Measurements from ENCODE around the gene IQGAP3. TPM values are rescaled to one million over a fixed set of nuclear protein-coding genes. Genes with fewer than 3 reads are reported as not detected.
A peak's percentile ranks its signal among the peaks of the same experiment; 100 is the strongest.

Gene IQGAP3
- total RNA-seq, 4 donors from 2014 or later: 7.1 to 12.8 (median 8.6) TPM

DNA sequence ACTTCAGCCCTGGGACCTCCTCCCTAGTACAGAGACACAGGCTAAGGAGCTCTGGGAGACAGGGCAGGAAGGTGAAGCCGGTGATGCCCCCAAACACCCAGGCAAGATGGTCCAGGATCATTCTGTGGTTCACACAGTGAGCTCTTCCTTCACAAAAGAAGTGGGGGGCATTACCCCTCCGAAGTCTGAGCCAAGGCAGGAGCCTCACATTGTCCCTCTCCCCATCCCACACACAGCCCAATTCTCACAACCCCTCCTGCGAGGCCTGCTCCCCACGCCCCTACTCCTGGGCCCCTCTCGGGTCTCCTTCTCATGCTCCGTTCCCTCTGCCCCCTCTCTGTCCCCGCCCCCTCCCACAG lies 82.5 kb downstream of the IQGAP3 start:
- Histone ChIP-seq H3K4me1 (peaks cover 70 to 100% (median 77%) of the 10 kb centered on the region in 3 donors), H3K36me3 (peaks cover 0 to 18% (median 0%) of the 10 kb centered on the region in 3 donors), H3K9me3 (no peaks in the 10 kb centered on the region), H3K27ac (peak overlapping the region; percentile 49 to 100 (median 84)), H3K27me3 (no peaks in the 10 kb centered on the region), H3K4me3 (peak overlapping the region in 3 of 4 donors; percentile 15 to 52 (median 25))
- intact Hi-C loops (cut with DNase I): no loop called here
- WGBS, 2 donors: 29 to 63% methylated on average over 5 to 6 of the region's 7 CpGs
- TF ChIP-seq POLR2A (IDR thresholded peaks at IDR 0.05): no peak
- TF ChIP-seq, protein P1, sequence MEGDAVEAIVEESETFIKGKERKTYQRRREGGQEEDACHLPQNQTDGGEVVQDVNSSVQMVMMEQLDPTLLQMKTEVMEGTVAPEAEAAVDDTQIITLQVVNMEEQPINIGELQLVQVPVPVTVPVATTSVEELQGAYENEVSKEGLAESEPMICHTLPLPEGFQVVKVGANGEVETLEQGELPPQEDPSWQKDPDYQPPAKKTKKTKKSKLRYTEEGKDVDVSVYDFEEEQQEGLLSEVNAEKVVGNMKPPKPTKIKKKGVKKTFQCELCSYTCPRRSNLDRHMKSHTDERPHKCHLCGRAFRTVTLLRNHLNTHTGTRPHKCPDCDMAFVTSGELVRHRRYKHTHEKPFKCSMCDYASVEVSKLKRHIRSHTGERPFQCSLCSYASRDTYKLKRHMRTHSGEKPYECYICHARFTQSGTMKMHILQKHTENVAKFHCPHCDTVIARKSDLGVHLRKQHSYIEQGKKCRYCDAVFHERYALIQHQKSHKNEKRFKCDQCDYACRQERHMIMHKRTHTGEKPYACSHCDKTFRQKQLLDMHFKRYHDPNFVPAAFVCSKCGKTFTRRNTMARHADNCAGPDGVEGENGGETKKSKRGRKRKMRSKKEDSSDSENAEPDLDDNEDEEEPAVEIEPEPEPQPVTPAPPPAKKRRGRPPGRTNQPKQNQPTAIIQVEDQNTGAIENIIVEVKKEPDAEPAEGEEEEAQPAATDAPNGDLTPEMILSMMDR (IDR thresholded peaks at IDR 0.05): no peak
- DNase-seq: no peak

DNA sequence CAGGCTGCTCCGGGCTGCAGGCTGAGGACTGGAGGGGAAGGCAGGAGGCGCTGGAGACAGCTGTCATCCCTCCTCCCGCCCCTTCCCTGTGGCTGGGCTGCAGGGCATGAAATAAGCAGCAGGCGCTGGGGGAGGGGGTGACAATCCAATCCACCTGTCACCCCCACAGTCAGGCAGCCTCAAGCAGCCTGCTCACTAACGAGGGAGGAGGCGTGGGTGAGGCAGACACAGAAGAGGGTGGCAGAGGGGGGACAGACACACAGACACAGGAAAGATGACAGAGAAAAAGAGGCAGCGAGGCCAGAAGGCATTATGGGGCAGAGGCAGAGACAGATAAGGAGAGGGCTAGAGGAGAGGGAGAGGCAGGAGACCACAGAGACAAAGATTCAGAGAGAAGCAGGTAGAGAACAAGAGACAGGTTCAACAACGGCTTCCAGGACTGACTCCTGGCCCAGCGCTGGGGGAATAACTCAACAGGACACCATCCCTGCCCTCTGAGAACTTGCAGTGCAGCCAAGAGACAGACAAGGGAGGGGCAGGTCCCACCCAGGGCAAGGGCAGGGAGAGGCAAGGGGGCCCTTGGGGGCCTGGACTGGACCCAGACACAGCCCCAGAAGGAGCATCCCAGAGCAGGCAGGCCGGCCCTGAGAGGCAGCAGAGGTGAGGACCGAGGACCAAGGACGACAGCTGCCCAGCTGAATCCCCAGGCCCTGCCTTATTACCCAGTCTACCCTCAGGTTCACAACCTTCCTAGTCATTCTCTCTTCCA lies 83.0 kb downstream of the IQGAP3 start:
- Histone ChIP-seq H3K36me3 (peaks cover 0 to 13% (median 0%) of the 10 kb centered on the region in 3 donors), H3K27ac (peak overlapping the region; percentile 49 to 100 (median 84)), H3K27me3 (no peaks in the 10 kb centered on the region), H3K9me3 (no peaks in the 10 kb centered on the region), H3K4me3 (peak overlapping the region in 3 of 4 donors; percentile 15 to 52 (median 25)), H3K4me1 (peaks cover 70 to 100% (median 76%) of the 10 kb centered on the region in 3 donors)
- 30 to 33% methylated on average over 7 to 8 of the region's 12 CpGs for WGBS, 2 donors
- TF ChIP-seq, protein P1 (IDR thresholded peaks at IDR 0.05): no peak
- TF ChIP-seq POLR2A (IDR thresholded peaks at IDR 0.05): no peak
- intact Hi-C loops (cut with DNase I): no loop called here
- DNase-seq: no peak

DNA sequence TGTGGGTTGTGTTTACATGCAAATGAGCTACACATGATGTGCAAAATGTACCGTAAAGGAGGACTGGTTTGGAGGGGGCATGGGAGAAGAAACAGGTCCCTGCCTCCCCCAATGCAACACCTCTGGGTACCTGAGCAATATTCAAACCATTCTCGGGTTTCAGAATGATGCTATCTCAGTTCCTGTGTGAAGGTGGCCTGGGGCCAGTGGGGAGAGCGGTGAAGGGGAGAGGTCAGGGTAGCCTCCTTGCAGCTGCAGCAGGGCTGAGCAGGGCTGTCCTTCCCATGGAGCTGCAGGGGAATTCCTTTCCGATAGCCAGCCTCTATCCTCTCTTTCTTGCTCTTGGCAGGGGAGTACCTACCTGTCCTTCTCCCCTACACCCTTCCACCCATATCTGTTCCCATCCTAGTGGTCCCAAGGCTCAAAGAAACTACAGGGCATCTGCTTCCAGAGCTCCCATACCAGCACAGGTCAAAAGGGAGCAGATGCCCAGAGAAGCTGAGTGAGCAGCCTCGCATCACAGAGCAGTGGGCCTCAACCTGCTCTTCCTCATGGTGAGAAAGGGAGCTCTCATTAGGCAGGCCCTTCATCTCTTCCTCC lies 83.7 kb downstream of the IQGAP3 start:
- Histone ChIP-seq H3K36me3 (peaks cover 0 to 12% (median 0%) of the 10 kb centered on the region in 3 donors), H3K27me3 (no peaks in the 10 kb centered on the region), H3K4me3 (peak overlapping the region in 1 of 4 donors; percentile 52), H3K27ac (peak overlapping the region in 3 of 4 donors; percentile 79 to 100 (median 89)), H3K9me3 (no peaks in the 10 kb centered on the region), H3K4me1 (peaks cover 66 to 100% (median 75%) of the 10 kb centered on the region in 3 donors)
- no peak for DNase-seq
- intact Hi-C loops (cut with DNase I): no loop called here
- peak in 1 of 4 donors; percentile 4 for TF ChIP-seq POLR2A (IDR thresholded peaks at IDR 0.05)
- TF ChIP-seq, protein P1 (IDR thresholded peaks at IDR 0.05): no peak
- WGBS, 2 donors: 67% methylated on average over 4 of the region's 5 CpGs

- Histone ChIP-seq H3K36me3 (peaks cover 0 to 19% (median 0%) of the 10 kb centered on the region in 3 donors), H3K9me3 (no peaks in the 10 kb centered on the region), H3K27me3 (no peaks in the 10 kb centered on the region), H3K4me1 (peaks cover 58 to 98% (median 69%) of the 10 kb centered on the region in 3 donors), H3K4me3 (no peak overlapping the region), H3K27ac (peak overlapping the region in 3 of 4 donors; percentile 79 to 100 (median 89))
- no peak for TF ChIP-seq POLR2A (IDR thresholded peaks at IDR 0.05)
- TF ChIP-seq, protein P1 (IDR thresholded peaks at IDR 0.05): no peak
- intact Hi-C loops (cut with DNase I): no loop called here
- no peak for DNase-seq
- WGBS, 2 donors: 32 to 76% methylated on average over 2 to 3 of the region's 4 CpGs
Measured at GRCh38 chr1:156487862-156488261, 84.5 kb downstream of the IQGAP3 start.

Data from esophagus squamous epithelium (tissue), 5 donors.